GM12873 (cell line): ENCODE measurements around the gene NET1.

ENCODE experiments used
- TF ChIP-seq, protein P1 (sequence below): IDR thresholded peaks from 2 replicates; pipeline ENCODE4 v1.5.1; 2012; ENCODE audit warnings: low read depth, mild to moderate bottlenecking, moderate library complexity, low read length, control low read depth; ENCODE audit not compliant: insufficient read depth; ENCODE audit errors: missing control alignments

NET1 gene

DNA sequence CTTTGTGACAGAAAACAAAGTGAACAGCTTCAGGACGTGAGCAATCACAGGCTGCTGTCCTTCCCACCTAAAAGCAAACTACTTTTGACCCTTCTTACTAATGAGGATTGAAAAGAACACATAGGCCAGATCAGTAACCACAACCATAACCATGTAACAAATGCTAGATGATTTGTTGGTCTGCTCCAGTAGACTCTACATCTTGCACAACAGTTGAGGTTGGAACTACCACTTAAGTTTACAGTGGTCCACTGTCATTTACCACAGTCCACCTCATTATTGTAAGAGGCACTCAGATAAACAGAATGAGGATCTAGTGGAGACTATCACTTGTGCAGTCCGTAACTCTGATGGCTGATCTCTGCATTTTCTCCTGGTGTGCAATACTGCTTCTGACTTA is 27.8 kb downstream of the NET1 start:
- TF ChIP-seq, protein P1, sequence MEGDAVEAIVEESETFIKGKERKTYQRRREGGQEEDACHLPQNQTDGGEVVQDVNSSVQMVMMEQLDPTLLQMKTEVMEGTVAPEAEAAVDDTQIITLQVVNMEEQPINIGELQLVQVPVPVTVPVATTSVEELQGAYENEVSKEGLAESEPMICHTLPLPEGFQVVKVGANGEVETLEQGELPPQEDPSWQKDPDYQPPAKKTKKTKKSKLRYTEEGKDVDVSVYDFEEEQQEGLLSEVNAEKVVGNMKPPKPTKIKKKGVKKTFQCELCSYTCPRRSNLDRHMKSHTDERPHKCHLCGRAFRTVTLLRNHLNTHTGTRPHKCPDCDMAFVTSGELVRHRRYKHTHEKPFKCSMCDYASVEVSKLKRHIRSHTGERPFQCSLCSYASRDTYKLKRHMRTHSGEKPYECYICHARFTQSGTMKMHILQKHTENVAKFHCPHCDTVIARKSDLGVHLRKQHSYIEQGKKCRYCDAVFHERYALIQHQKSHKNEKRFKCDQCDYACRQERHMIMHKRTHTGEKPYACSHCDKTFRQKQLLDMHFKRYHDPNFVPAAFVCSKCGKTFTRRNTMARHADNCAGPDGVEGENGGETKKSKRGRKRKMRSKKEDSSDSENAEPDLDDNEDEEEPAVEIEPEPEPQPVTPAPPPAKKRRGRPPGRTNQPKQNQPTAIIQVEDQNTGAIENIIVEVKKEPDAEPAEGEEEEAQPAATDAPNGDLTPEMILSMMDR, result no peak

DNA sequence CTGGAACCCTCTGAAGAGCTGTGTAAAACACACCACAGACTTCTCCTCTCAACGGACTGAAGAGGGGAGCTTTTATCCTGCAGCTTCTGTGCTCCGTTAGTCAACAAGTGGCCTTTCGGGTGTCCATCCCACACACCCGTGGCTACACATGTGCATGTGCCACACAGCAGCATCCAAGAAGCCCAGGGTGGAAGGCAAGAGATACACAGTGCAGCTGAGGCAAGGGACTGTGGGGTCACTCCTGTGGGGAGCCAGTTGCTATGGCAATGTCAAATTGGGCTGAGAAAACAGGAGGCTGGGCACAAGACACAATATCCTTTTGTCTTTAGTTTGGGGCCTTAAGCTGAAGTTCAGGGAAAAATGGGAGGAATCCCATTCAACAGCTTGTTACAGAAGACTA is 28.7 kb downstream of the NET1 start:
- TF ChIP-seq, protein P1, result no peak

DNA sequence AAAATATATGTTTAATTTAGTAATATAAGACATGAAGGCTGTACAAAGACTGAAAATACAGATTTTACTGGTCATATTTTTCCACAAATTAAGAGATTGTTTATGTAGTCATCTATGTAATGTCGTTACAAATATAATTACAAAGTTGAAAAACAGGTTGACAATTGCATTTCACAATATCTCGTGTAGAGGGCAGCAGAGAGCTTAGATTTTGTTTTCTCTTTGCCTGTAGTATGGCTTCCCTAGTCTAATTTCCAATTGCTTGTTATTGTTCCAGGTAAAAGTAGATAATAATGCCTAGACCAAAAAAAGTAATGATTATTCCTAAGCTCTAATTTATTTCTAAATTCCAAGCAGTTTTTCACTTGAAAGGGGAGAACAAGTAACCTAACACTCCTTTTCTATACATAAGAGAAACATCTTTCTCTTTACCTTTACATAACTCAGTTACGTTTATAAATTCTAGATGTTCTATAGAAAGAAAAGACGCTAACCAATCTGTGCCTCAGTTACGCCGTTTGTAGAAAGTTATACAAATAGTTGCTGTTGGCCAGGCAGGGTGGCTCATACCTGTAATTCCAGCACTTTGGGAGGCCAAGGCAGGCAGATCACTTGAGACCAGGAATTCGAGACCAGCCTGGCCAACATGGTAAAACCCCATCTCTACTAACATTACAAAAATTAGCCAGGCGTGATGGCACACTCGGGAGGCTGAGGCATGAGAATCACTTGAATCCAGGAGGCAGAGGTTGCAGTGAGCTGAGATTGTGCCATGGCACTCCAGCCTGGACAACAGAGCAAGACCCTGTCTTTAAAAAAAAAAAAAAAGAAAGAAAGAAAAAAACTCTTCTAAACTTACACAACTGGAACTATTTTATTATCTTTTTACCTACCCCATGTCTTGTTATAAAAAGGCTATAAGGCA is 30.0 kb downstream of the NET1 start:
- TF ChIP-seq, protein P1, result peak; percentile 69

DNA sequence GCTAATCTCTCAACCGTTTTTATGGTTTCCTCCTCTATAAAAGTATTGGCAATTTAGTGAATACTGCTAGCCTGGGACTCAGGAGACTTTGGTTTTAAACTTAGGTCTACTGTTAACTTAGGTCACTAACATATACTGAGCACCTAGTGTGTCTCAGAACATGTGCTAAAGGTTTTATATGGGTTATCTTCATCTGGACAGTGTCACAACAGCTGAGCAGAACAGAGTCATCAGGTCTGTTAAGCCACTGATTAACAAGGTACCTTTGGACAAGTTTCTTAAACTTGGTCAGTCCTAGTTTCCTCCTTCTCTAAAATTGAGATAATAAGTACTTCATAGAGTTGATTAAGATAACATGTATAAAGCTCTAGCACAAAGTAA is 30.6 kb downstream of the NET1 start:
- TF ChIP-seq, protein P1, result no peak

DNA sequence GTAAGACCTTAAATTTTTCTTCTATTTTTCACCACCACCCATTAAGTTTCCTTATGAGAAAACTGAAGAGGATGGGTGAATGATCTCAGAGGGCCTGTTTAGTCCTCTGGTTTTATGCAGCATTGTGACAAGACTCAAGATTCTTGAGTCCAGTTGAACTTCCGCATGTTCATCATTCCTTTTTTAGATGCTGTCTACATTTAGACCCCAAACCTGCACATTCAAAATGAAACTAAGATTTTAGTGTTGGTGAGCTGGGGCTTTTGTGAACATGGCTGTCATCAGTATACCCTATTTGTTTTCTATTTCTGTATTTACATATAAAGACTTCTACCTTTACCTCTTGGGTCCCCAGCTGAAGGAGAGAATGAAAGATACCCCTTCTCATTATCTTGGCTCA is 31.1 kb downstream of the NET1 start:
- TF ChIP-seq, protein P1, result no peak

DNA sequence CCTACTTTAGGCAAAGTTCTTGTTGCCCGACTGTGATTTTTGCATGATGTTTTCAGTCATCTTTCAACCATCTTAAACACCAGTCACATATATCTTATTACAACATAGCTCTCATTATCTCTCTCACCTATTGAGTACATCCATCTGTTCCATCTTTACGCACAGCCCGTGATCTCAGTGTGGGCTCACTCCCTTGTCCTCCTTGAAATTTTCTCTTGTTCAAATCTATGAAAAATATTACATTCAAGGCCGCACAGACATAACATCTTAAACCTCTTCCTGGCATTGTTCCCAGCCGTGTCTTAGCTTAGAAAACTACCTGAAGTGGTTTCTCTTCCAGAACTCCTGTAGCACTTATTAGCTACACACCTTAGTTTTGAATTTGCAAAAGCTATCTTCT is 32.6 kb downstream of the NET1 start:
- TF ChIP-seq, protein P1, result no peak

DNA sequence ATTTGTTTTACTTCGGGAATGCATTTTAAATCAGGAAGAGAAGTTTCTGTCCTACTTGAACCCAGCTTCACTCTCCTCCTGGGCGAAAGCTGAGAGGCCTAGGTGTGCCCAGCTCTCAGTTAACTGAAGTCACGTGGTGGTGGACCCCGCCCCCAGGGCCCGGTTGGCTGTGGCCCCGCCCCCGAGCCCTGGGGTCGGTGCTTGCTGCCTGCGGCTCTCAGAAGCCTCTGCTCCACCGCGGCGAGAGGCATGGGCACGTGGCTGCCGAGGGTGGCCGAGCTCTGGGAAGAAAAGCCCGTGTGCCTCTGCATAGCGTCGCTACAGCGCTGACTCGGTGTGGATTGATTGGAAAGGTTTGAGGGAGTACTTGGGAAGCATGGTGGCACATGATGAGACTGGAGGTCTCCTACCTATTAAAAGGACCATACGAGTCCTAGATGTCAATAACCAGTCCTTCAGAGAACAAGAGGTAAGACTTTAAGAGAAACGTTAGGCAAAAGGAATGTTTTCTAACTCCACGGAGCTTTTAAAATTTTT is 34.1 kb downstream of the NET1 start:
- TF ChIP-seq, protein P1, result no peak
